Measurements from ENCODE around the gene CAMSAP3. TPM values are rescaled to one million over a fixed set of nuclear protein-coding genes. Genes with fewer than 3 reads are reported as not detected.

The CAMSAP3 gene
- total and polyA plus RNA-seq, 9 donors: 0.04 to 4.0 (median 0.51) TPM

GRCh38 chr19:7600721-7601120 is 5.1 kb downstream of the CAMSAP3 start:
- Histone ChIP-seq H3K27ac (ENCODE audit: low read length) (no peak overlapping the region), H3K4me3 (ENCODE audit: low read length) (no peak overlapping the region), H3K4me1 (ENCODE audit: control insufficient read depth, insufficient read depth, low read length) (no peaks in the 10 kb centered on the region), H3K9me3 (replicated peaks; ENCODE audit: control insufficient read depth, low read depth, low read length) (no peaks in the 10 kb centered on the region), H3K36me3 (ENCODE audit: control insufficient read depth, insufficient read depth, low read length) (no peaks in the 10 kb centered on the region), H3K27me3 (ENCODE audit: control insufficient read depth, insufficient read depth, low read length) (peaks cover 24% of the 10 kb centered on the region)
- no peak for DNase-seq

- 32% methylated on average over 12 of the region's 15 CpGs for WGBS (ENCODE audit: insufficient coverage)
- H3K9me3 ChIP-seq (replicated peaks; ENCODE audit: control insufficient read depth, low read depth, low read length): no peaks in the 10 kb centered on the region
- H3K27ac ChIP-seq (ENCODE audit: low read length): no peak overlapping the region
- no peak for DNase-seq
- peaks cover 12% of the 10 kb centered on the region for H3K27me3 ChIP-seq (ENCODE audit: control insufficient read depth, insufficient read depth, low read length)
- no peaks in the 10 kb centered on the region for H3K36me3 ChIP-seq (ENCODE audit: control insufficient read depth, insufficient read depth, low read length)
- H3K4me3 ChIP-seq (ENCODE audit: low read length): no peak overlapping the region
- no peaks in the 10 kb centered on the region for H3K4me1 ChIP-seq (ENCODE audit: control insufficient read depth, insufficient read depth, low read length)
Measured at GRCh38 chr19:7602240-7602934, 6.7 kb downstream of the CAMSAP3 start.

- DNase-seq: no peak
- H3K36me3 ChIP-seq (ENCODE audit: control insufficient read depth, insufficient read depth, low read length): no peaks in the 10 kb centered on the region
- 81% methylated on average over 7 of the region's 11 CpGs for WGBS (ENCODE audit: insufficient coverage)
- no peak overlapping the region for H3K27ac ChIP-seq (ENCODE audit: low read length)
- H3K4me1 ChIP-seq (ENCODE audit: control insufficient read depth, insufficient read depth, low read length): no peaks in the 10 kb centered on the region
- H3K27me3 ChIP-seq (ENCODE audit: control insufficient read depth, insufficient read depth, low read length): peaks cover 6% of the 10 kb centered on the region
- no peaks in the 10 kb centered on the region for H3K9me3 ChIP-seq (replicated peaks; ENCODE audit: control insufficient read depth, low read depth, low read length)
- H3K4me3 ChIP-seq (ENCODE audit: low read length): no peak overlapping the region
Measured at GRCh38 chr19:7602935-7603497, 7.4 kb downstream of the CAMSAP3 start.

DNA sequence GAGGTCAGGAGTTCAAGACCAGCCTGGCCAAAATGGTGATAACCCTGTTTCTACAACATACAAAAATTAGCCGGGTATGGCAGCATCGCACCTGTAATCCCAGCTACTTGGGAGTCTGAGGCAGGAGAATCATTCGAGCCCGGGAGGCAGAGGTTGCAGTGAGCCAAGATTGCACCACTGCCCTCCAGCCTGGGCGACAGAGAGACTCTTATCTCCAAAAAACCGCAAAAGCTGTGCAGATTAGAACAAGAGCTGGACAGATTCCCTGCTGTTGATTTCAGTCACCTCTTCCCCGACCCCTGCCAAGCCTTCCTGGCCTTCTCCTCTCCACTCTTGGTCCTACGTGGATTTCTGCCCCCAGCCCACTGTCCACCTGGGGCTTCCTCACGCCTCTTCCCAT is 8.3 kb downstream of the CAMSAP3 start:
- Histone ChIP-seq H3K27me3 (ENCODE audit: control insufficient read depth, insufficient read depth, low read length) (no peaks in the 10 kb centered on the region), H3K27ac (ENCODE audit: low read length) (no peak overlapping the region), H3K4me1 (ENCODE audit: control insufficient read depth, insufficient read depth, low read length) (no peaks in the 10 kb centered on the region), H3K9me3 (replicated peaks; ENCODE audit: control insufficient read depth, low read depth, low read length) (no peaks in the 10 kb centered on the region), H3K4me3 (ENCODE audit: low read length) (no peak overlapping the region), H3K36me3 (ENCODE audit: control insufficient read depth, insufficient read depth, low read length) (no peaks in the 10 kb centered on the region)
- 80% methylated on average over 9 of the region's 9 CpGs for WGBS (ENCODE audit: insufficient coverage)
- no peak for DNase-seq

DNA sequence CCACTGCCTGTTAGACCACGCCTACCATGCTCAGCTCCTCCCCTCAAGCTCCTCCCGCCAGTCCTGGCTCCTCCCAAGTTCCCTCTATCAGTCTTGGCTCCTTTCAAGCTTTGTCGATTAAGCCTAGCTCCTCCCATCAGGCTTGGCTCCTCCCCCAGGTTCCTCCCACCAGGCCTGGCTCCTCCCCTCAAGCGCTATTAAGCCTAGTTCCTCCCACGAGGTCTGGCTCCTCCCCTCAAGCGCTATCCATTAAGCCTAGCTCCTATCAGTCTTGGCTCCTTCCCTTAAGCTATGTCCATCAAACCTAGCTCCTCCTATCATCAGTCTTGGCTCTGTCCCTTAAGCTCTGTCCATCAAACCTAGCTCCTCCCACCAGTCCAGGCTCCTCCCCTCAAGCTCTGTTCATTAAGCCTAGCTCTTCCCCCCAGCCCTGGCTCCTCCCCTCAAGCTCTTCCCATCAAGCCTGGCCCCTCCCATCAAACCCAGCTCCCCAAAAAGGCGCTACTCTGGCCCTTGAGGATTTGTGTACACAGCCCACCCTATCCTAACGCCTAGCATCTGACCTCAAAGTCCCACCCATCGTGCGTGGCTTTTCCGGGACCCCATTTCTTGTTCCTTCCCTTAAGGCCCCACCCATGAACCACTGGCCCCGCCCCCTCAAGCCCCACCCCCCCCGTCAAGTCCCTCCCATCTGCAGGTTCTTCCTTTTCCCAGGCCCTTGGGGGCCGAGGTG is 10.0 kb downstream of the CAMSAP3 start:
- H3K4me3 ChIP-seq (ENCODE audit: low read length): no peak overlapping the region
- WGBS (ENCODE audit: insufficient coverage): 77% methylated on average over 8 of the region's 14 CpGs
- no peak for DNase-seq
- no peaks in the 10 kb centered on the region for H3K36me3 ChIP-seq (ENCODE audit: control insufficient read depth, insufficient read depth, low read length)
- no peaks in the 10 kb centered on the region for H3K9me3 ChIP-seq (replicated peaks; ENCODE audit: control insufficient read depth, low read depth, low read length)
- no peak overlapping the region for H3K27ac ChIP-seq (ENCODE audit: low read length)
- H3K27me3 ChIP-seq (ENCODE audit: control insufficient read depth, insufficient read depth, low read length): no peaks in the 10 kb centered on the region
- H3K4me1 ChIP-seq (ENCODE audit: control insufficient read depth, insufficient read depth, low read length): no peaks in the 10 kb centered on the region

GRCh38 chr19:7606289-7606688 is 10.6 kb downstream of the CAMSAP3 start:
- H3K9me3 ChIP-seq (replicated peaks; ENCODE audit: control insufficient read depth, low read depth, low read length): no peaks in the 10 kb centered on the region
- H3K27ac ChIP-seq (ENCODE audit: low read length): no peak overlapping the region
- no peak overlapping the region for H3K4me3 ChIP-seq (ENCODE audit: low read length)
- no peaks in the 10 kb centered on the region for H3K27me3 ChIP-seq (ENCODE audit: control insufficient read depth, insufficient read depth, low read length)
- WGBS (ENCODE audit: insufficient coverage): 82% methylated on average over 5 of the region's 17 CpGs
- H3K4me1 ChIP-seq (ENCODE audit: control insufficient read depth, insufficient read depth, low read length): no peaks in the 10 kb centered on the region
- no peaks in the 10 kb centered on the region for H3K36me3 ChIP-seq (ENCODE audit: control insufficient read depth, insufficient read depth, low read length)
- DNase-seq: no peak

DNA sequence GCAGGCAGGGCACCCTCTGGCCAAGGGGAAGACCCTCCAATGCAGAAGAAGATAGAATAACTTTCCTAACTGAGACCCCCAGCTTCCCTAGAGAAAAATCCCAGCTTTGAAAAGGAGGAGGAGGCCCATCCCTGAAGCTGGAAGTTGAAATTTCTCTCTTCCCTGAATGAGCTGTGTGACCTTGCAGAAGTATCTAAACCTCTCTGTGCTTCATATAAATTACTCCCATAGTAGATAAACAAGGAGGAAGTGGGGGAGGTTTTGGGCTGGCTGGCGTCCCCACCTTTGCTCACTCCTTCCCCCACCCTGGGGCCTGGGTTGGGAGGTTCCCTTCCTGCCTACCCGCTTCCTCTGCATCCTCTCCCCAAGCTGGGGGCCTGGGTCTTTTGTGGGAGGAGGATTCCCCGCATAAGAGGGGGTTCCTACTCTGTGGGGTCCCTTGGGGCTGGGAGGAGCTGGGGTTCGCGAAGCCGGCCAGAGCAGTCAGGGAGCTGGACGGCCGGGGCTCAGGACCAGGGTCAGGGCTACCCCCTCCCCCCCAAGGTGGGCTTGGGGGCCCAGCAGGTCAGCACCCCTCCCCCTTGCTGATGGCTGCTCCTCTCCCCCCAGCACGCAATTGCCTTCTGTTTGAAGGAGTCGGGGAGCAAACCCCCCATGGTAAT is 11.7 kb downstream of the CAMSAP3 start:
- Histone ChIP-seq H3K27me3 (ENCODE audit: control insufficient read depth, insufficient read depth, low read length) (no peaks in the 10 kb centered on the region), H3K9me3 (replicated peaks; ENCODE audit: control insufficient read depth, low read depth, low read length) (no peaks in the 10 kb centered on the region), H3K4me1 (ENCODE audit: control insufficient read depth, insufficient read depth, low read length) (no peaks in the 10 kb centered on the region), H3K27ac (ENCODE audit: low read length) (no peak overlapping the region), H3K36me3 (ENCODE audit: control insufficient read depth, insufficient read depth, low read length) (no peaks in the 10 kb centered on the region), H3K4me3 (ENCODE audit: low read length) (no peak overlapping the region)
- no CpG with 5 or more reads among the region's 10 CpGs for WGBS (ENCODE audit: insufficient coverage)
- DNase-seq: no peak

GRCh38 chr19:7607874-7608560 is 12.4 kb downstream of the CAMSAP3 start:
- Histone ChIP-seq H3K27ac (ENCODE audit: low read length) (no peak overlapping the region), H3K4me1 (ENCODE audit: control insufficient read depth, insufficient read depth, low read length) (no peaks in the 10 kb centered on the region), H3K4me3 (ENCODE audit: low read length) (no peak overlapping the region), H3K9me3 (replicated peaks; ENCODE audit: control insufficient read depth, low read depth, low read length) (no peaks in the 10 kb centered on the region), H3K36me3 (ENCODE audit: control insufficient read depth, insufficient read depth, low read length) (no peaks in the 10 kb centered on the region), H3K27me3 (ENCODE audit: control insufficient read depth, insufficient read depth, low read length) (no peaks in the 10 kb centered on the region)
- no peak for DNase-seq
- WGBS (ENCODE audit: insufficient coverage): 86% methylated on average over 15 of the region's 25 CpGs

DNA sequence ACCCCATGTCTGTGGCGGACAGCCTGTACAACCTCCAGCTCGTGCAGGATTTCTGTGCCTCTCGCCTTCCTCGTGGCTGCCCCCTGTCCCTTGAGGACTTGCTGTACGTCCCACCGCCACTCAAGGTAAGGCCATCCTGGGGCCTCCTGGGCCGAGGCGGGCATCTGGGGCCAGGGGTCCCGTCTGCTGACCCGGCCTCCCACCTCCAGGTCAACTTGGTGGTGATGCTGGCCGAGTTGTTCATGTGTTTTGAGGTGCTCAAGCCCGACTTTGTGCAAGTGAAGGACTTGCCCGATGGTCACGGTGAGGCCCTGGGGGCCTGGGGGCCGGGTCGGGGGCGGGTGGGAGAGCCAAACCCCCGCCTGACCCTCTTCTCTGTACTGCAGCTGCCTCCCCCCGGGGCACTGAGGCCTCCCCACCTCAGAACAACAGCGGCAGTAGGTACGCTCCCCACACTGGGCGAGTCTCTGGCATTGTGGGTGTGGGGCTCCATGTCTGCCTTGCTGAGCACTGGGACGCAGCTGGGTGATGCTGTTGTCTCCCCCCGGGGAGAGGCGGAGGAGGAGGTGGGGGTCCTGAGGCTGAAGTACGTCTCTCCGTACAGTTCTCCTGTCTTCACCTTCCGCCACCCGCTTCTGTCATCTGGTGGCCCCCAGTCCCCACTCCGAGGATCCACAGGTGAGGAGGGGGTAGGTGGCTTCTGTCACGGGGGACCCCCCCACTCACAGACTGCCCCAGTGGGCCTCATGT is 15.0 kb downstream of the CAMSAP3 start:
- Histone ChIP-seq H3K9me3 (replicated peaks; ENCODE audit: control insufficient read depth, low read depth, low read length) (no peaks in the 10 kb centered on the region), H3K4me1 (ENCODE audit: control insufficient read depth, insufficient read depth, low read length) (no peaks in the 10 kb centered on the region), H3K4me3 (ENCODE audit: low read length) (no peak overlapping the region), H3K27me3 (ENCODE audit: control insufficient read depth, insufficient read depth, low read length) (no peaks in the 10 kb centered on the region), H3K27ac (ENCODE audit: low read length) (no peak overlapping the region), H3K36me3 (ENCODE audit: control insufficient read depth, insufficient read depth, low read length) (no peaks in the 10 kb centered on the region)
- peak; percentile 0 for DNase-seq
- 79% methylated on average over 18 of the region's 31 CpGs for WGBS (ENCODE audit: insufficient coverage)
